WTC11 (cell line): ENCODE results near the gene ACO1.

ENCODE experiments used
- GABPB1 ChIP-seq: sonication (generic); formaldehyde crosslinking; IDR thresholded peaks from 2 replicates; pipeline ENCODE4 v1.8.1; 2023; ENCODE audit warnings: mild to moderate bottlenecking, missing genetic modification reagents
- TCF7 ChIP-seq: sonication (generic); formaldehyde crosslinking; IDR thresholded peaks from 2 replicates; pipeline ENCODE4 v1.8.0; 2022; ENCODE audit warnings: mild to moderate bottlenecking, low read depth, missing genetic modification reagents, moderate library complexity
- TEAD1 ChIP-seq: sonication (generic); formaldehyde crosslinking; IDR thresholded peaks from 2 replicates; pipeline ENCODE4 v1.8.0; 2022; ENCODE audit warnings: mild to moderate bottlenecking, missing genetic modification reagents
- ZNF263 ChIP-seq: sonication (generic); formaldehyde crosslinking; IDR thresholded peaks from 2 replicates; pipeline ENCODE4 v1.8.1; 2022; ENCODE audit warnings: low read depth, mild to moderate bottlenecking, moderate library complexity, missing genetic modification reagents
- ZNF317 ChIP-seq: sonication (generic); formaldehyde crosslinking; IDR thresholded peaks from 2 replicates; pipeline ENCODE4 v1.8.1; 2023; ENCODE audit warnings: low read depth, mild to moderate bottlenecking, moderate library complexity, missing genetic modification reagents, borderline replicate concordance
- TF ChIP-seq, protein P1 (sequence below): sonication (generic); formaldehyde crosslinking; IDR thresholded peaks from 2 replicates; pipeline ENCODE4 v1.8.1; 2022; ENCODE audit warnings: low read depth, missing genetic modification reagents, borderline replicate concordance
- TF ChIP-seq, protein P2 (sequence below): fragments of 200-600 bp; IDR thresholded peaks from 2 replicates; pipeline ENCODE4 v1.8.0; 2022; ENCODE audit warnings: antibody characterized with exemption
- TF ChIP-seq, protein P3 (sequence below): sonication (generic); formaldehyde crosslinking; IDR thresholded peaks from 2 replicates; pipeline ENCODE4 v1.8.1; 2023; ENCODE audit warnings: mild to moderate bottlenecking, missing genetic modification reagents
- TF ChIP-seq, protein P4 (sequence below): sonication (generic); formaldehyde crosslinking; IDR thresholded peaks from 2 replicates; pipeline ENCODE4 v1.8.1; 2023; ENCODE audit warnings: mild to moderate bottlenecking, missing genetic modification reagents, moderate library complexity
- TF ChIP-seq, protein P5 (sequence below): sonication (generic); formaldehyde crosslinking; conservative IDR thresholded peaks from 2 replicates; pipeline ENCODE4 v1.8.1; 2023; ENCODE audit warnings: mild to moderate bottlenecking, low read depth, missing genetic modification reagents, moderate library complexity
- TF ChIP-seq, protein P6 (sequence below): sonication (generic); formaldehyde crosslinking; conservative IDR thresholded peaks from 2 replicates; pipeline ENCODE4 v1.8.1; 2022; ENCODE audit warnings: mild to moderate bottlenecking, missing genetic modification reagents

DNA sequence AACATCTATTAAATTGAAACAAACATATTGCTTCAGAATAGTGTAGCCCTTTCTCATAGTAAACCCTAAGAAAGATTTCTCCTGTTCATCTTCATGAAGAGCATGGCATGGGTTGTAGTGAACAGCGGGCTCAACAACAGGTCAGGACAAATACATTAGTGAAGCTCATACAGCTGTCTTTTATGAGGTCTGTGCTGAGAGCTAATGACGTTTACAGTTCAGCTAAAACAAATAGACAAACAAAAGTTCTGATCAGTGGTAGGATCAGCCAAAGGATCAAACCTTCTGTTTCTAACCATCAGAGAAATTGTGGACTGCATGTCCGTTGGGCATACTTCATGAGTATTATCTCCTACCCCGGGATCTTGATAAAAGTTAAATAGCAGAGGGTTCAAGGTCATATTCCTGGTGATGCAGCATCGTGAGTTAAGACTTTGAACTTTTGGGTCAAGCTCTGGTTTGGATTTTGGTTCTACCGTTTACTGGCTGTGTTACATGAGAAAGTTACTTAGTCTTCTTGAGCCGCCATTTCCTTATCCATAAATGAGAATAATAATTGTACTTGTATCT, 37.9 kb downstream of the ACO1 start:
- TF ChIP-seq, protein P1, sequence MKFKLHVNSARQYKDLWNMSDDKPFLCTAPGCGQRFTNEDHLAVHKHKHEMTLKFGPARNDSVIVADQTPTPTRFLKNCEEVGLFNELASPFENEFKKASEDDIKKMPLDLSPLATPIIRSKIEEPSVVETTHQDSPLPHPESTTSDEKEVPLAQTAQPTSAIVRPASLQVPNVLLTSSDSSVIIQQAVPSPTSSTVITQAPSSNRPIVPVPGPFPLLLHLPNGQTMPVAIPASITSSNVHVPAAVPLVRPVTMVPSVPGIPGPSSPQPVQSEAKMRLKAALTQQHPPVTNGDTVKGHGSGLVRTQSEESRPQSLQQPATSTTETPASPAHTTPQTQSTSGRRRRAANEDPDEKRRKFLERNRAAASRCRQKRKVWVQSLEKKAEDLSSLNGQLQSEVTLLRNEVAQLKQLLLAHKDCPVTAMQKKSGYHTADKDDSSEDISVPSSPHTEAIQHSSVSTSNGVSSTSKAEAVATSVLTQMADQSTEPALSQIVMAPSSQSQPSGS (CRISPR knock-in tag), result no peak
- TF ChIP-seq ZNF263 (CRISPR knock-in tag) (no peak), GABPB1 (CRISPR knock-in tag) (no peak), TEAD1 (CRISPR knock-in tag) (no peak), ZNF317 (no peak), TCF7 (CRISPR knock-in tag) (no peak)
- TF ChIP-seq, protein P2, sequence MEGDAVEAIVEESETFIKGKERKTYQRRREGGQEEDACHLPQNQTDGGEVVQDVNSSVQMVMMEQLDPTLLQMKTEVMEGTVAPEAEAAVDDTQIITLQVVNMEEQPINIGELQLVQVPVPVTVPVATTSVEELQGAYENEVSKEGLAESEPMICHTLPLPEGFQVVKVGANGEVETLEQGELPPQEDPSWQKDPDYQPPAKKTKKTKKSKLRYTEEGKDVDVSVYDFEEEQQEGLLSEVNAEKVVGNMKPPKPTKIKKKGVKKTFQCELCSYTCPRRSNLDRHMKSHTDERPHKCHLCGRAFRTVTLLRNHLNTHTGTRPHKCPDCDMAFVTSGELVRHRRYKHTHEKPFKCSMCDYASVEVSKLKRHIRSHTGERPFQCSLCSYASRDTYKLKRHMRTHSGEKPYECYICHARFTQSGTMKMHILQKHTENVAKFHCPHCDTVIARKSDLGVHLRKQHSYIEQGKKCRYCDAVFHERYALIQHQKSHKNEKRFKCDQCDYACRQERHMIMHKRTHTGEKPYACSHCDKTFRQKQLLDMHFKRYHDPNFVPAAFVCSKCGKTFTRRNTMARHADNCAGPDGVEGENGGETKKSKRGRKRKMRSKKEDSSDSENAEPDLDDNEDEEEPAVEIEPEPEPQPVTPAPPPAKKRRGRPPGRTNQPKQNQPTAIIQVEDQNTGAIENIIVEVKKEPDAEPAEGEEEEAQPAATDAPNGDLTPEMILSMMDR, result no peak
- TF ChIP-seq, protein P3, sequence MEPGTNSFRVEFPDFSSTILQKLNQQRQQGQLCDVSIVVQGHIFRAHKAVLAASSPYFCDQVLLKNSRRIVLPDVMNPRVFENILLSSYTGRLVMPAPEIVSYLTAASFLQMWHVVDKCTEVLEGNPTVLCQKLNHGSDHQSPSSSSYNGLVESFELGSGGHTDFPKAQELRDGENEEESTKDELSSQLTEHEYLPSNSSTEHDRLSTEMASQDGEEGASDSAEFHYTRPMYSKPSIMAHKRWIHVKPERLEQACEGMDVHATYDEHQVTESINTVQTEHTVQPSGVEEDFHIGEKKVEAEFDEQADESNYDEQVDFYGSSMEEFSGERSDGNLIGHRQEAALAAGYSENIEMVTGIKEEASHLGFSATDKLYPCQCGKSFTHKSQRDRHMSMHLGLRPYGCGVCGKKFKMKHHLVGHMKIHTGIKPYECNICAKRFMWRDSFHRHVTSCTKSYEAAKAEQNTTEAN (CRISPR knock-in tag), result no peak
- TF ChIP-seq, protein P4, sequence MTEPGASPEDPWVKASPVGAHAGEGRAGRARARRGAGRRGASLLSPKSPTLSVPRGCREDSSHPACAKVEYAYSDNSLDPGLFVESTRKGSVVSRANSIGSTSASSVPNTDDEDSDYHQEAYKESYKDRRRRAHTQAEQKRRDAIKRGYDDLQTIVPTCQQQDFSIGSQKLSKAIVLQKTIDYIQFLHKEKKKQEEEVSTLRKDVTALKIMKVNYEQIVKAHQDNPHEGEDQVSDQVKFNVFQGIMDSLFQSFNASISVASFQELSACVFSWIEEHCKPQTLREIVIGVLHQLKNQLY, result no peak
- TF ChIP-seq, protein P5, sequence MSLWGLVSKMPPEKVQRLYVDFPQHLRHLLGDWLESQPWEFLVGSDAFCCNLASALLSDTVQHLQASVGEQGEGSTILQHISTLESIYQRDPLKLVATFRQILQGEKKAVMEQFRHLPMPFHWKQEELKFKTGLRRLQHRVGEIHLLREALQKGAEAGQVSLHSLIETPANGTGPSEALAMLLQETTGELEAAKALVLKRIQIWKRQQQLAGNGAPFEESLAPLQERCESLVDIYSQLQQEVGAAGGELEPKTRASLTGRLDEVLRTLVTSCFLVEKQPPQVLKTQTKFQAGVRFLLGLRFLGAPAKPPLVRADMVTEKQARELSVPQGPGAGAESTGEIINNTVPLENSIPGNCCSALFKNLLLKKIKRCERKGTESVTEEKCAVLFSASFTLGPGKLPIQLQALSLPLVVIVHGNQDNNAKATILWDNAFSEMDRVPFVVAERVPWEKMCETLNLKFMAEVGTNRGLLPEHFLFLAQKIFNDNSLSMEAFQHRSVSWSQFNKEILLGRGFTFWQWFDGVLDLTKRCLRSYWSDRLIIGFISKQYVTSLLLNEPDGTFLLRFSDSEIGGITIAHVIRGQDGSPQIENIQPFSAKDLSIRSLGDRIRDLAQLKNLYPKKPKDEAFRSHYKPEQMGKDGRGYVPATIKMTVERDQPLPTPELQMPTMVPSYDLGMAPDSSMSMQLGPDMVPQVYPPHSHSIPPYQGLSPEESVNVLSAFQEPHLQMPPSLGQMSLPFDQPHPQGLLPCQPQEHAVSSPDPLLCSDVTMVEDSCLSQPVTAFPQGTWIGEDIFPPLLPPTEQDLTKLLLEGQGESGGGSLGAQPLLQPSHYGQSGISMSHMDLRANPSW (CRISPR knock-in tag), result no peak
- TF ChIP-seq, protein P6, sequence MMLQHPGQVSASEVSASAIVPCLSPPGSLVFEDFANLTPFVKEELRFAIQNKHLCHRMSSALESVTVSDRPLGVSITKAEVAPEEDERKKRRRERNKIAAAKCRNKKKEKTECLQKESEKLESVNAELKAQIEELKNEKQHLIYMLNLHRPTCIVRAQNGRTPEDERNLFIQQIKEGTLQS (CRISPR knock-in tag), result no peak
